Measurements from ENCODE around the gene ACTL8. TPM values are rescaled to one million over a fixed set of nuclear protein-coding genes. Genes with fewer than 3 reads are reported as not detected.

Gene ACTL8
- total and polyA plus RNA-seq, 10 donors, result not detected

GRCh38 chr1:17725084-17725719 lies 29.9 kb upstream of the ACTL8 start:
- H3K27ac ChIP-seq, result no peak overlapping the region
- intact Hi-C loops (cut with DNase I; ENCODE audit: low total_unique reads), result no loop called here
- no peaks in the 10 kb centered on the region for H3K4me1 ChIP-seq
- no peaks in the 10 kb centered on the region for H3K36me3 ChIP-seq
- H3K4me3 ChIP-seq, result no peak overlapping the region
- H3K27me3 ChIP-seq (replicated peaks in 1 of 7), result peaks cover 0 to 54% (median 2%) of the 10 kb centered on the region in 7 donors
- peaks cover 0 to 11% (median 3%) of the 10 kb centered on the region in 8 donors for H3K9me3 ChIP-seq
- 82 to 94% (median 88%) methylated on average over 9 of the region's 9 CpGs for WGBS, 5 donors
- TF ChIP-seq POLR2AphosphoS5 (IDR thresholded peaks at IDR 0.05) (no peak), CTCF (IDR thresholded peaks at IDR 0.05 in 8 of 11, conservative IDR thresholded peaks at IDR 0.05 in 3 of 11) (no peak), POLR2A (IDR thresholded peaks at IDR 0.05) (no peak)
- DNase-seq, result no peak

- no peak for DNase-seq
- Histone ChIP-seq H3K4me3 (no peak overlapping the region), H3K27ac (no peak overlapping the region), H3K27me3 (replicated peaks in 1 of 7) (peaks cover 0 to 50% (median 2%) of the 10 kb centered on the region in 7 donors), H3K4me1 (no peaks in the 10 kb centered on the region), H3K9me3 (peaks cover 0 to 11% (median 3%) of the 10 kb centered on the region in 8 donors), H3K36me3 (no peaks in the 10 kb centered on the region)
- TF ChIP-seq POLR2AphosphoS5 (IDR thresholded peaks at IDR 0.05) (no peak), CTCF (IDR thresholded peaks at IDR 0.05 in 8 of 11, conservative IDR thresholded peaks at IDR 0.05 in 3 of 11) (no peak), POLR2A (IDR thresholded peaks at IDR 0.05) (no peak)
- WGBS, 5 donors, result 65 to 69% (median 69%) methylated on average over 7 of the region's 7 CpGs
- intact Hi-C loops (cut with DNase I; ENCODE audit: low total_unique reads), result no loop called here
These were observed 29.1 kb upstream of the ACTL8 start for GRCh38 chr1:17725811-17726582.

- Histone ChIP-seq H3K4me1 (no peaks in the 10 kb centered on the region), H3K4me3 (no peak overlapping the region), H3K9me3 (peaks cover 0 to 11% (median 3%) of the 10 kb centered on the region in 8 donors), H3K27ac (no peak overlapping the region), H3K27me3 (replicated peaks in 1 of 7) (peaks cover 0 to 37% (median 0%) of the 10 kb centered on the region in 7 donors), H3K36me3 (no peaks in the 10 kb centered on the region)
- intact Hi-C loops (cut with DNase I; ENCODE audit: low total_unique reads), result no loop called here
- TF ChIP-seq POLR2AphosphoS5 (IDR thresholded peaks at IDR 0.05), result no peak
- no peak for TF ChIP-seq POLR2A (IDR thresholded peaks at IDR 0.05)
- no peak for TF ChIP-seq CTCF (IDR thresholded peaks at IDR 0.05 in 8 of 11, conservative IDR thresholded peaks at IDR 0.05 in 3 of 11)
- WGBS, 5 donors, result 76 to 89% (median 80%) methylated on average over 6 of the region's 6 CpGs
- no peak for DNase-seq
These were observed 26.9 kb upstream of the ACTL8 start for GRCh38 chr1:17728123-17728712.

- Histone ChIP-seq H3K9me3 (peaks cover 0 to 11% (median 3%) of the 10 kb centered on the region in 8 donors), H3K27ac (no peak overlapping the region), H3K4me3 (no peak overlapping the region), H3K36me3 (no peaks in the 10 kb centered on the region), H3K4me1 (no peaks in the 10 kb centered on the region), H3K27me3 (replicated peaks in 1 of 7) (peaks cover 0 to 31% (median 0%) of the 10 kb centered on the region in 7 donors)
- no peak for TF ChIP-seq POLR2AphosphoS5 (IDR thresholded peaks at IDR 0.05)
- WGBS, 5 donors, result 81 to 95% (median 88%) methylated on average over 7 to 12 of the region's 12 CpGs
- intact Hi-C loops (cut with DNase I; ENCODE audit: low total_unique reads), result no loop called here
- DNase-seq, result no peak
These were observed 25.9 kb upstream of the ACTL8 start for GRCh38 chr1:17729248-17729647.
